ENCODE data around the gene CADM2.

- no peak for TF ChIP-seq POLR2A (IDR thresholded peaks at IDR 0.05)
- TF ChIP-seq CTCF (IDR thresholded peaks at IDR 0.05), result no peak
Measured at GRCh38 chr3:85790445-85791030, 831.7 kb downstream of the CADM2 start.

All from adrenal gland (tissue), 5 donors.